Trophoblast cell (in vitro differentiated cells and primary cell): ENCODE results near the gene NUP62.

Experiments used
- DNase-seq, 2 donors: peaks; one replicate each; pipeline ENCODE4 v3.0.0-alpha.2; 2016
- H2AFZ ChIP-seq: 2 replicates; pipeline ENCODE4 v1.6.1; 2013; ENCODE audit warnings: low read length, moderate library complexity, mild to moderate bottlenecking; ENCODE audit not compliant: insufficient read depth, poor library complexity
- H2AK5ac ChIP-seq: 2 replicates; pipeline ENCODE4 v1.6.1; 2013; ENCODE audit warnings: mild to moderate bottlenecking, low read length
- H2BK120ac ChIP-seq: 2 replicates; pipeline ENCODE4 v1.6.1; 2013; ENCODE audit warnings: low read length, mild to moderate bottlenecking, moderate library complexity; ENCODE audit not compliant: insufficient read depth, poor library complexity
- H2BK12ac ChIP-seq: 2 replicates; pipeline ENCODE4 v1.6.1; 2013; ENCODE audit warnings: mild to moderate bottlenecking, low read length, moderate library complexity
- H2BK5ac ChIP-seq: 2 replicates; pipeline ENCODE4 v1.6.1; 2013; ENCODE audit warnings: low read length, low read depth, moderate library complexity, mild to moderate bottlenecking; ENCODE audit not compliant: poor library complexity
- H3K14ac ChIP-seq: 2 replicates; pipeline ENCODE4 v1.6.1; 2013; ENCODE audit warnings: mild to moderate bottlenecking, low read length
- H3K18ac ChIP-seq: 2 replicates; pipeline ENCODE4 v1.6.1; 2013; ENCODE audit warnings: mild to moderate bottlenecking, low read length
- H3K23ac ChIP-seq: 2 replicates; pipeline ENCODE4 v1.6.1; 2013; ENCODE audit warnings: low read length
- H3K27ac ChIP-seq: 2 replicates; pipeline ENCODE4 v1.5.1; 2013; ENCODE audit warnings: low read depth, mild to moderate bottlenecking, inconsistent platforms, low read length, moderate library complexity
- H3K27me3 ChIP-seq: 2 replicates; pipeline ENCODE4 v1.6.1; 2013; ENCODE audit warnings: inconsistent platforms, mild to moderate bottlenecking, low read length, moderate library complexity; ENCODE audit not compliant: insufficient read depth
- H3K36me3 ChIP-seq, 2 experiments: 1 replicate in 1 of 2; 2 replicates in 1 of 2; pipeline ENCODE4 v1.6.1; 2013; ENCODE audit warnings: low read length in 2 of 2, mild to moderate bottlenecking in 2 of 2, moderate library complexity in 1 of 2; ENCODE audit not compliant: insufficient read depth in 2 of 2, control insufficient read depth in 1 of 2
- H3K4ac ChIP-seq: 2 replicates; pipeline ENCODE4 v1.6.1; 2013; ENCODE audit warnings: low read depth, mild to moderate bottlenecking, low read length, moderate library complexity
- H3K4me1 ChIP-seq, 2 experiments: 1 replicate in 1 of 2; 2 replicates in 1 of 2; pipeline ENCODE4 v1.6.1; 2013; ENCODE audit warnings: low read length in 2 of 2, mild to moderate bottlenecking in 2 of 2, moderate library complexity in 1 of 2; ENCODE audit not compliant: insufficient read depth in 2 of 2, control insufficient read depth in 1 of 2
- H3K4me2 ChIP-seq: 2 replicates; pipeline ENCODE4 v1.6.1; 2013; ENCODE audit warnings: inconsistent platforms, mild to moderate bottlenecking, low read length, moderate library complexity
- H3K4me3 ChIP-seq: 2 replicates; pipeline ENCODE4 v1.5.1; 2013; ENCODE audit warnings: mild to moderate bottlenecking, low read depth, low read length, inconsistent platforms
- H3K79me1 ChIP-seq: one replicate; pipeline ENCODE4 v1.6.1; 2013; ENCODE audit warnings: low read length
- H3K79me2 ChIP-seq: 2 replicates; pipeline ENCODE4 v1.6.1; 2013; ENCODE audit warnings: low read length, mild to moderate bottlenecking; ENCODE audit not compliant: control insufficient read depth, insufficient read depth, poor library complexity
- H3K9ac ChIP-seq: 2 replicates; pipeline ENCODE4 v1.6.1; 2013; ENCODE audit warnings: mild to moderate bottlenecking, low read length
- H3K9me3 ChIP-seq: 2 replicates; pipeline ENCODE4 v1.6.1; 2013; ENCODE audit warnings: low read depth, mild to moderate bottlenecking, control low read depth, inconsistent platforms, low read length; ENCODE audit not compliant: insufficient read depth
- H4K12ac ChIP-seq: 2 replicates; pipeline ENCODE4 v1.6.1; 2013; ENCODE audit warnings: low read depth, mild to moderate bottlenecking, low read length, moderate library complexity
- H4K8ac ChIP-seq: 2 replicates; pipeline ENCODE4 v1.6.1; 2013; ENCODE audit warnings: low read depth, mild to moderate bottlenecking, low read length, moderate library complexity
- H4K91ac ChIP-seq: one replicate; pipeline ENCODE4 v1.6.1; 2013; ENCODE audit warnings: low read depth, mild to moderate bottlenecking, low read length, moderate library complexity
- WGBS: extraction: QIAGEN DNeasy Blood & Tissue Kit; methylation state at CpG from one replicate; pipeline ENCODE4 v1.1.7; 2013; ENCODE audit warnings: missing lambda C conversion rate; ENCODE audit not compliant: insufficient read length, insufficient coverage; ENCODE audit errors: extremely low coverage; 5-methylcytosine and 5-hydroxymethylcytosine counted together

Gene NUP62

DNA sequence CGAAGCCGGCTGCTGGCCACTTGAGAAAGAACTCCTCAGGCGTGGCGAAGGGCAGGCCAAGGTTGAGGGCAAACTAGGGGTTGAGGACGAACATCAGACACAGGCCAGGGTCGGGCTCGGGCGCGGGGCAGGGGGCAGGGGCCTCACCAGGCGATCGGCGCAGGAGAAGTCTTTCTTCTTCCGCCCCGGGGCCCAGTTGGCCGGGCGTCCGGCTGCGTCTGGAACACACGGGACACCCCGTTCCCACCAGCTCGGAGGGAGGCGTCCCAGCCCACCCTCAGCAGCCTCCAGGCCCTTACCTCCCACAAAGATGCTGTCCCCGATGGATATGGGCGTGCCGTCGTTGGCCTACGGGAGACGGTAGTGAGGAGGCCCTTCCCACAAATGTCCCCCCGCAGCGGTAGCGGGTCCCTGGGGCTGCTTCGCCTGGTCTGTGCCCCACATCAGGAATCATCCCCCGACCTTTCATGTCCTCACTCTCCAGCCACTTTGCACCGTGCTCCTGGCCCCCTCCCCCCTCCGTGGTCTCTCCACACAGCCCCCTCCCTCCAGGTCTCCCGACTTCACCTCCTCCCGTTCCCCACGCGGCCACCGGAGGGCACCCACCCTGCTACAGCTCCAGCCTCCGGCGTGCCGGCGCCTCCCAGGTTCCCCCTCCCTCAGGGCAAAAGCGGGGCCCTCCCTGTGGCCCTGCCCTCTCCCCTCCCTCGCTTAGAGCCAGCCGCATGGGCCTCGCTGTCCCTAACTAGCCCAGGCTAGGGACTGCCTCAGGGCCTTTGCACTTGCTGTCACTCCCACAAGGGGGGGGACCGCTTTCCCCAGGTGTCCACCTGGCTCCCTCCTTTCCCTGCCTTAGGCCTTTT, 66.7 kb downstream of the NUP62 start:
- Histone ChIP-seq H3K79me2 (peaks cover 1% of the 10 kb centered on the region), H3K18ac (no peak overlapping the region), H3K27me3 (no peaks in the 10 kb centered on the region), H4K91ac (no peak overlapping the region), H4K8ac (no peak overlapping the region), H2AK5ac (no peak overlapping the region), H2BK12ac (no peak overlapping the region), H3K9ac (no peak overlapping the region), H2BK120ac (no peak overlapping the region), H2AFZ (no peak overlapping the region), H3K79me1 (peaks cover 9% of the 10 kb centered on the region), H4K12ac (no peak overlapping the region), H3K4me2 (no peak overlapping the region), H3K14ac (no peak overlapping the region), H2BK5ac (no peak overlapping the region), H3K36me3 (peaks cover 65 to 71% of the 10 kb centered on the region in 2 experiments), H3K4me3 (no peak overlapping the region), H3K27ac (no peak overlapping the region), H3K4ac (no peak overlapping the region), H3K4me1 (peaks cover 6 to 19% of the 10 kb centered on the region in 2 experiments), H3K9me3 (no peaks in the 10 kb centered on the region), H3K23ac (no peak overlapping the region)
- no peak for DNase-seq
- no CpG with 5 or more reads among the region's 49 CpGs for WGBS

DNA sequence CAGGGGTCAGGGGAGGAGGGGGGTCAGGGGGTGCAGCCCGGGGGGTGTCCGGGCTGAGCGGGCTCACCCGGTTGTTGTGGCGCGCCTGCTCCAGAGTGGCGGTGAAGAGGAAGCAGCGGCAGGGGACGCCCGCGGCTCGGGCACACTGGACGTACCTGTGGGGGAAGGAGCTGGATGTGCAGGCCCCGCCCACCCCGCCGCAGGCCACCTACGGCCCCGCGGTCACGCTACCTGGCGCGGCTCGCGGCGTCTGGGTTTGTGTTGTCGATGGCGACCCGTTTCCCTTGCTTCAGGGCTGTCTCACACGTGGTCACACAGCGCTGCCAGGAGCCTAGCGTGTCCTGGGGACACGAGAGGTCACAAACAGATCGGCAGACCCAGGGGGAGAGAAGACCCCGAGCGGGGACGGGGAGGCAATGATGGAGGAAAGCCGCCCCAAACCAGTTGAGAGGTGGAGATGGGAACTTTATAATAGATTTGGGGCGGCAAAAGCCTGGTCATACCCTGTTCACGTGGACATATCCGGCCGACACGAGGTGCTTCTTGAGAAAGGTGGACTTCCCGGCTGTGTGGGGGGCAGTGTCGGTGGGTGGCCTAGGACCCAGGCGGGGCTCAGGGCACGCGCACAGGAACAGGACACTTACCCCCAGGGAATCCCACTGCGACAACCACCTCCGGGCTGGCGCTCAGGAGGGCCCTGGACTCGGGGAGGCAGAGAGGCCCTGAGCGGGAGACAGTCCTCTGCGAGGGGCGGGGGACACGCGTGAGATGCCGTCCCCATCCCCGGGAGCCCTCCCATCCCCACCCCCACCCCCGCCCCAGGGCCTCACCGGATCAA, 67.5 kb downstream of the NUP62 start:
- no CpG with 5 or more reads among the region's 60 CpGs for WGBS
- H3K27me3 ChIP-seq: no peaks in the 10 kb centered on the region

DNA sequence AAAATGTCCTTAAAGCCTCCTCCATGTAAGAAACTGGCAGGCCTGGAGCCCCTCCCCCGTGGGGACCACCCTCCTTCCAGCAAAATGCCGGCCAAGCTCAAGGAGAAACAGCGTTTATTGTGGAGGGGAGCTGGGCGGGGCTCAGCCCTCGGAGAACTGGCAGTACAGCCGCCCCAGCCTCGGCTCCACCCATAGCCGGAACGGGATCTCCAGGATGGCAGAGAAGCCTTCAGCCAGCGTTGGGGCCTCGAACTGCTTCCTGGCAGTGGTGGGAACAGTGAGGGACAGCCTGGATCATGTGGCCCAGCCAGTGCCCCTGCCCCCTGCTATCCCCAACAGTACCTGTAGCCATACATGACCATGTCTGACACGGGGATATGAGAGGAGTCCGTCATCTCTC, 68.2 kb downstream of the NUP62 start:
- Histone ChIP-seq H2BK120ac (no peak overlapping the region), H3K18ac (no peak overlapping the region), H3K4me2 (no peak overlapping the region), H3K36me3 (peaks cover 80 to 86% of the 10 kb centered on the region in 2 experiments), H2BK12ac (no peak overlapping the region), H2AK5ac (no peak overlapping the region), H3K9ac (no peak overlapping the region), H2AFZ (no peak overlapping the region), H4K12ac (no peak overlapping the region), H3K4me1 (peaks cover under 1 to 14% of the 10 kb centered on the region in 2 experiments), H3K4me3 (no peak overlapping the region), H3K79me1 (no peaks in the 10 kb centered on the region), H3K27ac (no peak overlapping the region), H3K14ac (no peak overlapping the region), H4K91ac (no peak overlapping the region), H3K79me2 (no peaks in the 10 kb centered on the region), H3K23ac (no peak overlapping the region), H4K8ac (no peak overlapping the region), H3K27me3 (no peaks in the 10 kb centered on the region), H2BK5ac (no peak overlapping the region), H3K9me3 (no peaks in the 10 kb centered on the region), H3K4ac (no peak overlapping the region)
- whole genome bisulfite sequencing: no CpG with 5 or more reads among the region's 13 CpGs
- peak; percentile 33 to 48 for DNase-seq

More for the DNA sequence above, 67.5 kb downstream of the NUP62 start:
- Histone ChIP-seq H3K79me2 (no peaks in the 10 kb centered on the region), H3K4me3 (no peak overlapping the region), H2AK5ac (no peak overlapping the region), H3K9ac (no peak overlapping the region), H3K79me1 (peaks cover 1% of the 10 kb centered on the region), H3K18ac (no peak overlapping the region), H3K27ac (no peak overlapping the region), H4K91ac (no peak overlapping the region), H3K4me1 (peaks cover 6 to 19% of the 10 kb centered on the region in 2 experiments), H2BK12ac (no peak overlapping the region), H3K14ac (no peak overlapping the region), H3K4me2 (no peak overlapping the region), H2AFZ (no peak overlapping the region), H4K8ac (no peak overlapping the region), H2BK5ac (no peak overlapping the region), H3K36me3 (peaks cover 74 to 80% of the 10 kb centered on the region in 2 experiments), H2BK120ac (no peak overlapping the region), H3K9me3 (no peaks in the 10 kb centered on the region), H3K4ac (no peak overlapping the region), H4K12ac (no peak overlapping the region), H3K23ac (no peak overlapping the region)
- peak; percentile 82 to 85 for DNase-seq

- Histone ChIP-seq H2AFZ (no peak overlapping the region), H3K4me2 (no peak overlapping the region), H3K23ac (no peak overlapping the region), H3K79me1 (no peaks in the 10 kb centered on the region), H2BK120ac (no peak overlapping the region), H2BK5ac (no peak overlapping the region), H2BK12ac (no peak overlapping the region), H4K8ac (no peak overlapping the region), H3K4me3 (no peak overlapping the region), H3K9ac (no peak overlapping the region), H3K27ac (no peak overlapping the region), H3K4ac (no peak overlapping the region), H3K9me3 (no peaks in the 10 kb centered on the region), H3K27me3 (no peaks in the 10 kb centered on the region), H3K14ac (no peak overlapping the region), H3K36me3 (peaks cover 85 to 92% of the 10 kb centered on the region in 2 experiments), H3K18ac (no peak overlapping the region), H3K79me2 (no peaks in the 10 kb centered on the region), H2AK5ac (no peak overlapping the region), H4K91ac (no peak overlapping the region), H3K4me1 (peaks cover 0 to 8% of the 10 kb centered on the region in 2 experiments), H4K12ac (no peak overlapping the region)
- DNase-seq: no peak
- WGBS: no CpG with 5 or more reads among the region's 17 CpGs
These were observed 68.8 kb downstream of the NUP62 start for GRCh38 chr19:49860336-49861102.
